Activated CD8-positive, alpha-beta T cell treated with anti-CD3 and anti-CD28 coated beads, Interleukin-2, amount 10 ng/mL, durations not matched to agents 7 days and 5 days (primary cell): ENCODE data around the gene SCYL1. TPM values are rescaled to one million over a fixed set of nuclear protein-coding genes. Genes with fewer than 3 reads are reported as not detected.

ENCODE experiments used
- ATAC-seq: fragments of 150-1000 bp; cut with Tn5 transposase; one replicate; pipeline ENCODE4 v1.10.0; 2021; ENCODE audit warnings: moderate library complexity
- CTCF ChIA-PET: fragments of 350-600 bp; sonication (Branson Sonifier 250); formaldehyde crosslinking; loops from one replicate; lab custom pipeline; 2021; ENCODE audit warnings: antibody characterized with exemption; lab: Charles Lee
- POLR2A ChIA-PET: fragments of 350-600 bp; sonication (Branson Sonifier 250); formaldehyde crosslinking; loops from one replicate; lab custom pipeline; 2021; ENCODE audit warnings: antibody characterized with exemption; lab: Charles Lee
- DNase-seq: peaks from one replicate; pipeline ENCODE4 v3.0.0-alpha.2; 2020
- H3K27ac Mint-ChIP-seq: one replicate; pipeline ENCODE4 v1.8.0; 2021; ENCODE audit warnings: mild to moderate bottlenecking, mixed read lengths
- H3K27me3 Mint-ChIP-seq: one replicate; pipeline ENCODE4 v1.8.0; 2021; ENCODE audit warnings: low read depth, mixed read lengths
- H3K36me3 Mint-ChIP-seq: one replicate; pipeline ENCODE4 v1.8.0; 2021; ENCODE audit warnings: low read depth, mixed read lengths
- H3K4me1 Mint-ChIP-seq: one replicate; pipeline ENCODE4 v1.8.0; 2021; ENCODE audit warnings: low read depth, mixed read lengths
- H3K4me3 Mint-ChIP-seq: one replicate; pipeline ENCODE4 v1.8.0; 2021; ENCODE audit warnings: mild to moderate bottlenecking, mixed read lengths
- H3K9me3 Mint-ChIP-seq: one replicate; pipeline ENCODE4 v1.8.0; 2022; ENCODE audit warnings: mixed read lengths; ENCODE audit not compliant: insufficient read depth
- total RNA-seq, 2 experiments: library from RNA; stranded (reverse); gene quantifications; one replicate each; pipeline ENCODE4 v1.2.3, GENCODE V29; 2021

The SCYL1 gene
- total RNA-seq, 2 experiments from 2014 or later: 68.0 to 69.5 TPM

- ChIA-PET CTCF (interaction anchor here (1.2 to 5.2 kb wide), 3 partner anchors 10 to 162 kb away, joined by 3 to 88 read pairs (median 33); no protein-coding TSS in a partner anchor), POLR2A (interaction anchor here (1.8 kb wide), 1 partner anchor 32 kb away, joined by 5 read pairs; no protein-coding TSS in a partner anchor)
- peaks cover 50% of the 10 kb centered on the region for H3K4me1 Mint-ChIP-seq
- H3K4me3 Mint-ChIP-seq: peak overlapping the region; percentile 61
- H3K27ac Mint-ChIP-seq: peak overlapping the region; percentile 37
- DNase-seq: no peak
- H3K36me3 Mint-ChIP-seq: peaks cover 54% of the 10 kb centered on the region
- no peaks in the 10 kb centered on the region for H3K27me3 Mint-ChIP-seq
- H3K9me3 Mint-ChIP-seq: no peaks in the 10 kb centered on the region
- no peak for ATAC-seq
Measured at GRCh38 chr11:65578134-65578533, 53.3 kb downstream of the SCYL1 start.

DNA sequence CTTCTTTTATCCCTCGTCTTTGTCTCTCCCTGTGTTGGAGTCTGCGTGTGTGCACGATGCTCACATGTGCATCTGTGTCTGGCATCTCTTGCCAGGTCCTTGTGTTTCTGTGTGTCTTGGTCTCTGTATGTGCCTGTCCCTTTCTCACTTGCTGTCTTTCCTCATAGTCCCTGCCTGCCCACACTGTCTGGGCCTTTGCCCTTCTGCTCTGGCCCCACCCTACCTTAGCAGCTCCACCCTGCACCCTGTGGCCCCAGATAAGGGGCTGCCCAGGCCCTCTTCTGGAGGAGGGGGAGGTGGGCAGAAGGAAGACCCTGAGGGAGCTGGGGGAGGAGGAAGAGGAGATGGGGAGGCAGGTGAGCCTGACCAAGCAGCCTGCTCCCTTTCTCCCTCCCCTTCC is 53.8 kb downstream of the SCYL1 start:
- ChIA-PET CTCF (interaction anchor here (1.3 to 5.2 kb wide), 4 partner anchors 9 to 38 kb away, joined by 3 to 88 read pairs (median 20); no protein-coding TSS in a partner anchor), POLR2A (interaction anchor here (1.8 kb wide), 1 partner anchor 32 kb away, joined by 5 read pairs; no protein-coding TSS in a partner anchor)
- H3K27me3 Mint-ChIP-seq: no peaks in the 10 kb centered on the region
- peak overlapping the region; percentile 46 for H3K4me3 Mint-ChIP-seq
- H3K27ac Mint-ChIP-seq: peak overlapping the region; percentile 37
- peaks cover 53% of the 10 kb centered on the region for H3K36me3 Mint-ChIP-seq
- ATAC-seq (no peak), DNase-seq (no peak)
- H3K4me1 Mint-ChIP-seq: peaks cover 49% of the 10 kb centered on the region
- no peaks in the 10 kb centered on the region for H3K9me3 Mint-ChIP-seq

GRCh38 chr11:65579291-65579690 is 54.4 kb downstream of the SCYL1 start:
- CTCF ChIA-PET: interaction anchor here (1.3 to 5.2 kb wide), 3 partner anchors 9 to 39 kb away, joined by 3 to 33 read pairs (median 6); no protein-coding TSS in a partner anchor
- no peak for ATAC-seq

GRCh38 chr11:65580031-65580692 is 55.3 kb downstream of the SCYL1 start:
- Mint-ChIP-seq H3K27me3 (no peaks in the 10 kb centered on the region), H3K27ac (no peak overlapping the region), H3K4me3 (no peak overlapping the region), H3K4me1 (peaks cover 45% of the 10 kb centered on the region), H3K9me3 (no peaks in the 10 kb centered on the region), H3K36me3 (peaks cover 55% of the 10 kb centered on the region)
- ChIA-PET POLR2A (no interaction called here), CTCF (interaction anchor here (1.3 to 5.2 kb wide), 4 partner anchors 8 to 39 kb away, joined by 3 to 33 read pairs (median 12); no protein-coding TSS in a partner anchor)
- ATAC-seq (no peak), DNase-seq (no peak)

More at GRCh38 chr11:65579291-65579690, 54.4 kb downstream of the SCYL1 start:
- no peaks in the 10 kb centered on the region for H3K9me3 Mint-ChIP-seq
- H3K36me3 Mint-ChIP-seq: peaks cover 52% of the 10 kb centered on the region
- DNase-seq: no peak
- H3K27me3 Mint-ChIP-seq: no peaks in the 10 kb centered on the region
- H3K4me3 Mint-ChIP-seq: no peak overlapping the region
- H3K27ac Mint-ChIP-seq: peak overlapping the region; percentile 52
- H3K4me1 Mint-ChIP-seq: peaks cover 49% of the 10 kb centered on the region
- POLR2A ChIA-PET: no interaction called here

- Mint-ChIP-seq H3K9me3 (no peaks in the 10 kb centered on the region), H3K36me3 (peaks cover 57% of the 10 kb centered on the region), H3K4me1 (peaks cover 44% of the 10 kb centered on the region), H3K27me3 (no peaks in the 10 kb centered on the region), H3K4me3 (no peak overlapping the region), H3K27ac (no peak overlapping the region)
- CTCF ChIA-PET: interaction anchor here (4.1 kb wide), 1 partner anchor 13 kb away, joined by 17 read pairs; no protein-coding TSS in a partner anchor
- no peak for ATAC-seq
- DNase-seq: no peak
- POLR2A ChIA-PET: interaction anchor here (0.6 kb wide), 1 partner anchor 176 kb away, joined by 3 read pairs; no protein-coding TSS in a partner anchor
Measured at GRCh38 chr11:65580756-65581155, 55.9 kb downstream of the SCYL1 start.

DNA sequence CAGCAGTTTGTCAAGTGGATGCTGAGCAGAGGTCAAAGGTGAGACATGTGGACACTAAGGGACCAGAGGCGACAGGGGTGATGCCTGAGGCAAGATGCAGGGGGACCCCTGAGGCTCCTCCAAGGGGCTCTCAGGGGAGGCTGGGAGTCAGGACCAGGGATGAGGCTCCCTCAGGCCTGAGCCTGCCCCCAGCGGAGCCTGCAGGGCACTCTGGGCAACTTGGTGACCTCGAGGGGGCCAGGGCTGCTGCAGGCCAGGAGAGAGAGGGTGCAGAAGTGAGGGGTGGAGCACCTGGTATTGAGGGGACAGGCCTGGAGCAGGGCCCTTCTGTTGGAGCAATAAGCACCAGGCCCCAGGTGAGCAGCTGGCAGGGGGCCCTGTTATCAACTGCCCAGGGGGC is 57.0 kb downstream of the SCYL1 start:
- Mint-ChIP-seq H3K27ac (no peak overlapping the region), H3K36me3 (peaks cover 63% of the 10 kb centered on the region), H3K27me3 (no peaks in the 10 kb centered on the region), H3K4me3 (no peak overlapping the region), H3K9me3 (no peaks in the 10 kb centered on the region), H3K4me1 (peaks cover 53% of the 10 kb centered on the region)
- DNase-seq (no peak), ATAC-seq (no peak)
- POLR2A ChIA-PET: interaction anchor here (0.7 to 0.8 kb wide), 2 partner anchors 12 to 18 kb away, joined by 3 read pairs; no protein-coding TSS in a partner anchor
- CTCF ChIA-PET: interaction anchor here (1.1 to 4.1 kb wide), 2 partner anchors 8 to 12 kb away, joined by 3 to 17 read pairs; no protein-coding TSS in a partner anchor

GRCh38 chr11:65583589-65583988 is 58.7 kb downstream of the SCYL1 start:
- H3K27ac Mint-ChIP-seq: peak overlapping the region; percentile 60
- DNase-seq (no peak), ATAC-seq (no peak)
- H3K36me3 Mint-ChIP-seq: peaks cover 70% of the 10 kb centered on the region
- H3K27me3 Mint-ChIP-seq: no peaks in the 10 kb centered on the region
- ChIA-PET POLR2A (no interaction called here), CTCF (interaction anchor here (1.3 to 4.1 kb wide), 3 partner anchors 10 to 14 kb away, joined by 3 to 17 read pairs (median 9); partner anchors contain the start of genes FAM89B and ZNRD2)
- H3K4me1 Mint-ChIP-seq: peaks cover 54% of the 10 kb centered on the region
- H3K9me3 Mint-ChIP-seq: no peaks in the 10 kb centered on the region
- H3K4me3 Mint-ChIP-seq: no peak overlapping the region

GRCh38 chr11:65584106-65584505 is 59.2 kb downstream of the SCYL1 start:
- Mint-ChIP-seq H3K27me3 (no peaks in the 10 kb centered on the region), H3K4me1 (peaks cover 56% of the 10 kb centered on the region), H3K36me3 (peaks cover 68% of the 10 kb centered on the region), H3K27ac (no peak overlapping the region), H3K4me3 (no peak overlapping the region), H3K9me3 (no peaks in the 10 kb centered on the region)
- ChIA-PET CTCF (interaction anchor here (1.3 to 4.1 kb wide), 3 partner anchors 10 to 14 kb away, joined by 3 to 17 read pairs (median 9); partner anchors contain the start of genes FAM89B and ZNRD2), POLR2A (no interaction called here)
- DNase-seq: no peak
- ATAC-seq: no peak

GRCh38 chr11:65584723-65585171 is 59.9 kb downstream of the SCYL1 start:
- H3K4me1 Mint-ChIP-seq: peaks cover 57% of the 10 kb centered on the region
- H3K4me3 Mint-ChIP-seq: no peak overlapping the region
- H3K27me3 Mint-ChIP-seq: no peaks in the 10 kb centered on the region
- CTCF ChIA-PET: interaction anchor here (1.3 to 12.3 kb wide), 5 partner anchors 8 to 41 kb away, joined by 3 to 172 read pairs (median 9); partner anchors contain the start of genes EHBP1L1, FAM89B and ZNRD2
- ATAC-seq: no peak
- H3K36me3 Mint-ChIP-seq: peaks cover 62% of the 10 kb centered on the region
- POLR2A ChIA-PET: no interaction called here
- DNase-seq: no peak
- H3K27ac Mint-ChIP-seq: no peak overlapping the region
- no peaks in the 10 kb centered on the region for H3K9me3 Mint-ChIP-seq

DNA sequence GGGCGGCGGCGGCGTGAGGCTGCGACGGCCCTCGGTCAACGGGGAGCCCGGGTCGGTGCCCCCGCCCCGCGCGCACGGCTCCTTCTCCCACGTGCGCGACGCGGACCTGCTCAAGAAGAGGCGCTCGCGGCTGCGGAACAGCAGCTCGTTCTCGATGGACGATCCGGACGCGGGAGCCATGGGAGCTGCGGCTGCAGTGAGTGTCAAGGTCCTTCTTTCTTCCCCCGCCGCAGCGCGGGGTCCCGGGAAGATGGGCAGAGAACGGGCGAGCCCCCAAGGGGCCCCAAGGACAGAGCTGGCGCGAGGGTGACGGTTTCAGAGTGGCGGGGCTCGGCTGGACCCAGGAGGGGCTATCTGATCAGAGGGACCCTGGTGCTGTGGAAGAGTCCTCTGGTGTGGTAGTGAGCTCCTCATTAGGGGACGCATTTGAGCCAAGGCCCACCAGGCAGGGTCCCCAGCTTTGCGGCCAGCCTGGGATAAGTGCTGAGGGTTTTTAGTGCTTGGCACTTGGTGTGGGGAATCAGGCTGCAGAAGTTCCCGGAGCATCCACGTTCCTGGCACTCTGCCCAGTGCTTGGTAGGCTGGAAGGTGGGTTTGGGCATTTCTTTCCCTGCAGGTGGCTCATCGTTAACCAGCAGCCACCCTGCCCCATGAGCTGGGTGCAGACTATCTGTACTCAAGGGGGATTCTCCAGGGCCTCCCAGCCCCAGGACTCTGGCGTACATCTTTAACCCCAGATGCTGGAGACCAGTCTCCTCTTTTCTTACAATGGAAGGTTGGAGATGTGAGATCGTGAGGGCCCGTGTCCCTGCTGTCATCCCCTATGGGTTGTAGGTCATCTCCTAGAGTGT is 60.7 kb downstream of the SCYL1 start:
- ATAC-seq (no peak), DNase-seq (no peak)
- Mint-ChIP-seq H3K36me3 (peaks cover 58% of the 10 kb centered on the region), H3K27me3 (no peaks in the 10 kb centered on the region), H3K9me3 (no peaks in the 10 kb centered on the region), H3K4me1 (peaks cover 58% of the 10 kb centered on the region), H3K27ac (peak overlapping the region; percentile 71), H3K4me3 (no peak overlapping the region)
- POLR2A ChIA-PET: interaction anchor here (0.9 to 1.7 kb wide), 5 partner anchors 9 to 80 kb away, joined by 3 to 9 read pairs (median 4); no protein-coding TSS in a partner anchor
- CTCF ChIA-PET: interaction anchor here (0.9 to 12.3 kb wide), 5 partner anchors 9 to 42 kb away, joined by 3 to 172 read pairs (median 60); partner anchors contain the start of genes EHBP1L1 and FAM89B

DNA sequence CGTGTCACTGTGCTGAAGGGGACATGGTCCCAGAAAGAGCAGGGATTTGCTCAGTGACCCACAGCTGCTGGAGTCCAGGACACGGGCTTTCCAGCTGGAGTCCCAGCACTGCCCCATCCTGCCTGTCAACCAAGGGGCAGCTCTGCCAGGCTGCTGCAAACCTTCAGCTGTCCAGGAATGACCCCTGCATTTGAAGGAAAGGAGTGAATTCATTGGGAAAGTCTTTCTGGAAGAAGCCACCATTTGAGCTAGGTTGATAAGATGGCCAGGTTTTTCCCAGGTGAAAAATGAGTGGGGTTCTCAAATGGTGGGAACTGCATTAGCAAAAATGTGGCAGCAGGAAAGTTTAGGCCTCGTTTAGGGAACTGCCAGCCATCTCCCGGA is 61.4 kb downstream of the SCYL1 start:
- Mint-ChIP-seq H3K27ac (peak overlapping the region; percentile 71), H3K9me3 (no peaks in the 10 kb centered on the region), H3K27me3 (no peaks in the 10 kb centered on the region), H3K4me1 (peaks cover 58% of the 10 kb centered on the region), H3K36me3 (peaks cover 57% of the 10 kb centered on the region), H3K4me3 (no peak overlapping the region)
- ChIA-PET CTCF (interaction anchor here (0.9 to 12.3 kb wide), 5 partner anchors 10 to 43 kb away, joined by 3 to 172 read pairs (median 60); partner anchors contain the start of genes EHBP1L1 and FAM89B), POLR2A (interaction anchor here (0.9 to 1.7 kb wide), 5 partner anchors 9 to 81 kb away, joined by 3 to 9 read pairs (median 4); no protein-coding TSS in a partner anchor)
- no peak for DNase-seq
- no peak for ATAC-seq
